ENCODE data around the gene PARP12.
"Not testable (repeated sequence)": the region's sequence is repeated elsewhere in the genome, so short reads cannot be mapped to it uniquely, and the experiment has no call there.

The PARP12 gene

GRCh38 chr7:140062528-140063299, at the start of gene PARP12:
PARP12 (minus strand) TSS chr7:140062951; CDS start chr7:140062847, 104 bp downstream.
- peak; percentile 69 to 71 (median 69) for DNase-seq (ENCODE audit: low read depth in 3 of 3)

GRCh38 chr7:140108777-140109176, 46.0 kb upstream of the PARP12 start:
- DNase-seq (ENCODE audit: low read depth in 3 of 3), result not testable (repeated sequence)

- DNase-seq (ENCODE audit: low read depth in 3 of 3), result no peak
Measured at GRCh38 chr7:140096459-140096858, 33.7 kb upstream of the PARP12 start.

GRCh38 chr7:140093375-140093774, 30.6 kb upstream of the PARP12 start:
- no peak for DNase-seq (ENCODE audit: low read depth in 3 of 3)

GRCh38 chr7:140085447-140085846, 22.7 kb upstream of the PARP12 start:
- no peak for DNase-seq (ENCODE audit: low read depth in 3 of 3)

GRCh38 chr7:140084972-140085371, 22.2 kb upstream of the PARP12 start:
- no peak for DNase-seq (ENCODE audit: low read depth in 3 of 3)

GRCh38 chr7:140084142-140084655, 21.4 kb upstream of the PARP12 start:
- DNase-seq (ENCODE audit: low read depth in 3 of 3), result no peak

GRCh38 chr7:140082770-140083169, 20.0 kb upstream of the PARP12 start:
- no peak for DNase-seq (ENCODE audit: low read depth in 3 of 3)

- DNase-seq (ENCODE audit: low read depth in 3 of 3), result no peak
Measured at GRCh38 chr7:140081774-140082425, 19.1 kb upstream of the PARP12 start.

GRCh38 chr7:140080919-140081318, 18.2 kb upstream of the PARP12 start:
- DNase-seq (ENCODE audit: low read depth in 3 of 3), result no peak

- no peak for DNase-seq (ENCODE audit: low read depth in 3 of 3)
Measured at GRCh38 chr7:140079121-140079536, 16.4 kb upstream of the PARP12 start.

- no peak for DNase-seq (ENCODE audit: low read depth in 3 of 3)
Measured at GRCh38 chr7:140078392-140078791, 15.6 kb upstream of the PARP12 start.

- no peak for DNase-seq (ENCODE audit: low read depth in 3 of 3)
Measured at GRCh38 chr7:140074780-140075179, 12.0 kb upstream of the PARP12 start.

GRCh38 chr7:140070546-140070945, 7.8 kb upstream of the PARP12 start:
- DNase-seq (ENCODE audit: low read depth in 3 of 3), result no peak

GRCh38 chr7:140069298-140069949, 6.7 kb upstream of the PARP12 start:
- no peak for DNase-seq (ENCODE audit: low read depth in 3 of 3)

- no peak for DNase-seq (ENCODE audit: low read depth in 3 of 3)
Measured at GRCh38 chr7:140068033-140068432, 5.3 kb upstream of the PARP12 start.

- DNase-seq (ENCODE audit: low read depth in 3 of 3), result no peak
Measured at GRCh38 chr7:140067052-140067451, 4.3 kb upstream of the PARP12 start.

GRCh38 chr7:140062118-140062527, 628 bp downstream of the PARP12 start:
- DNase-seq (ENCODE audit: low read depth in 3 of 3), result no peak

GRCh38 chr7:140061607-140061930, 1.2 kb downstream of the PARP12 start:
- DNase-seq (ENCODE audit: low read depth in 3 of 3), result no peak

GRCh38 chr7:140060788-140061606, 1.8 kb downstream of the PARP12 start:
- DNase-seq (ENCODE audit: low read depth in 3 of 3), result no peak

GRCh38 chr7:140060243-140060630, 2.5 kb downstream of the PARP12 start:
- no peak for DNase-seq (ENCODE audit: low read depth in 3 of 3)
